Left renal pelvis (tissue), 4 donors: Measurements from ENCODE around the gene LRCH3. TPM values are rescaled to one million over a fixed set of nuclear protein-coding genes. Genes with fewer than 3 reads are reported as not detected.

Source experiments
- DNase-seq, 4 donors: peaks; one replicate each; pipeline ENCODE4 v3.0.0-alpha.2; 2013; ENCODE audit warnings: low read depth in 4 of 4, low spot score in 3 of 4
- polyA plus RNA-seq, 4 donors: library from polyadenylated mRNA; unstranded; fragments of 120-200 nt; gene quantifications; one replicate each; pipeline ENCODE4 v1.2.1, GENCODE V29; 2013; ENCODE audit not compliant: insufficient read length in 4 of 4

LRCH3 gene
- polyA plus RNA-seq: 10 to 100 TPM; 35.0 to 52.9 (median 38.8) TPM

DNA sequence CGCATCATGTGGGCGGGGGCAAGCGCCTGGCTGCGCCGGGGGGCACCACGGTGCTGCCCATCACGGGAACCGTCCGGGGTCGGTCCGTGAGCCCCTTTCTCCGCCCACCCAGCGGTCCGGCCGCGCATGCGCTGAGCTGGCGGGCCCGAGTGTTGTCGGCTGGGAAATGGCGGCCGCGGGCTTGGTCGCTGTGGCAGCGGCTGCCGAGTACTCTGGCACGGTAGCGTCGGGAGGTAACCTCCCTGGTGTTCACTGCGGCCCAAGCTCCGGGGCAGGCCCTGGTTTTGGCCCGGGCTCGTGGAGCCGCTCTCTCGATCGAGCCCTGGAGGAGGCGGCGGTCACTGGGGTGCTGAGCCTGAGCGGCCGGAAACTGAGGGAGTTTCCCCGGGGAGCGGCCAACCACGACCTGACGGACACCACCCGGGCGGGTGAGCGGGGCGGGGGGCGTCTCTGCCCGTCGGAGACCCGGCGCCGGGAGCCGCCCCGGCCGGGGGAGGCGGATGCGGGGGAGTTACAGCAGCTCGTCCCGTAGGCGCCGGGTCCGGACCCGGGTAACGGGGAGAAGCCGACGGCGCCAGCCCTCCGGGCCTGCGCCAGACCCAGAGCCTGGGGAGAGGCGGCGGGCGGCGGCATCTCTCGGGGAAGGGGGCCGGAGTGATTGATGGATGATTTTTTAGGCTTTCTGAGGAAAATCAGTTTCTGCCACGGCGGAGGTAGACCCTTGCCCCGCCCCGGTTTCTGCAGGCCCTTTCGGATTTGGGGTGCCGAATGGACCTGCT is at the start of gene LRCH3:
Gene LRCH3 (plus strand): TSS at position 142 of the 779 bp plus-strand sequence. CDS start 25 bp downstream, at position 167.
- peak; percentile 69 to 78 (median 74) for DNase-seq

DNA sequence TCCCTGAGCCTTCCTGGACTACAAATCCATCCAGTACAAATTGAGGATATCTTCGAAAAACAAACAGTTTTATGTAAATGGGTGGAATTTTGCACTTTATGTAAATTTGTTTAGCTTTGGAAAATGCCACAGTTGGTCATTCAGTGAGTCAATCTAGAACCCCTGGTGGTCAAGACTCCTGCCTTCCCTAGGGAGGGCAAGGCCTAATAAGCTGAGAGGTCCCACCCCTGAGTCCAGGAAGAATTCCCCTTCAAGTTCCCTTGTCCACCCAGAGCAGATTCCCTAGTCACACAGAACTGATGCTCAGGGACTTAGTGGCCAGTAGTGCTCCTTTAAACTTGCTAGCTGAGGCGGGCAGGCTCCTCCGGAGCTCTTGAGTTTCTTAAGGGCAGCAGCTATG is 48.3 kb upstream of the LRCH3 start:
- DNase-seq: no peak

DNA sequence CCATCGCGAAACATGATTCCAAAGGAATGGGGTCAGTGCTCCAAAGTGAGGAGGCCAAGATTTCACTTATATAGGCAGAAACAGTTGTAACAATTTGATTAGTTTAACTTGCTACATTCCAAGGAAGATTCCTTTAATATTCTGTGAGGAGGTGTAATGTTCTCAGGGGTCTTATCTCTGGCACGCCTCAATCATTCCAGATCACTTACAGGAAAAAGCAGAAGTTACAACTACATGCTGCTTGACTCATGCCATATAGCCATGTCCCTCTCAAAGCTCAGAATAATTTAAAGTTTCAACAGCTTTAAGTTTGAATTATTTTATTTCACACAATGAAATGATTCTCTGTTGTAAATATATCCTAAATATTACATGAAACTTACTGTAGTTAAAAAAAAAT is 44.8 kb upstream of the LRCH3 start:
- DNase-seq: no peak

DNA sequence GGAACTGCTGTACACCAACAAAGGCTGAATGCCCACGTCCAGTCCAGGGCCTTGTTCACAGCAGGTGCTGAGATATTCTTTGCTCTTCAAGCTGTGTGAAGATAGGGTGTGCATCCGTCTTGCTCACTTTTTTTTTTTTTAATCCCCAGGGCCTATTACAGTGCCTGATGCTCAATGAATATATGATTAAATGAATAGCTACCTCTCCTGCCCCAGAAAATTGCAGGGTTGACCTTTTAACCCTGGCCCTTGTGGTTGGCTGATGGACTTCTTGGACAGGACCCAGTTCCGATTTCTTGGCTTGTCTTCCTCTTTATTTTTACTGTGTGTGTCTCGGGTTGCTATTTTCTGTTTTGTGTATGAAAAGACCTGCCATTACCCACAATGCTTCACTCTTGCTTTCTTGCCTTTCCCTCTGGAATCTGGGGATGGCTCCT is 44.2 kb upstream of the LRCH3 start:
- no peak for DNase-seq

DNA sequence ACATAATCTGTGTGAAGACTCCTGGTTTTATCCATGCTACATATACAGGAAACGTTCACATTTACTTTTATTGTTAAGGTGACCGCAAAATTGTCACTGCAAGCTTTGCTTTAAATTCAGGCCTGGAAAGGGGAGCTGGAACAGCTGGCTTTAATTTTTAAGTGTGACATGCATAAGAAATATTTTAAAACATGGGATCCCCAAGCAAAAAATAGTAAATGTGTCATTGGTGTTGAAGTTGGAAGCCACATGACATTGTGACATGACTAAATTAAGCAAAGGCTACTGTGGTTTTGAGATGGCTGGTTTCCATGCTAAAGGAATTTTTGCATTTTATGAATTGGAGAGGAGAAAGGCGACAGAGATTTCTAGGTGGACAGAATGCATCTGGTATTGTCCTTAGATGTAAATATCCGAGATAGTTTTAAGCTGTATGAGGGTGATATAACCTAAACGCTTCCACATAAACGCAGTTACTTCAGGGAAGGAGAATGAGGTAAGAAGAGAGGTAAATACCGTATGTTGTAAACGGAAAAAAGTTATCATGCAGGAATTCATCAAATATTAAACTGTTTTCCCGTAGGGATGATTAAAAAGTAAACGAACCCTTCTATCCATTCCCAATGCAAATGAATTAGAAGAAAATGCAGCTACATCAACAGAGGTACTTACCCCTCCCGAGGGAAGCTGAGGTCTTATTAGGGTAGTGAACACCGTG is 42.3 kb upstream of the LRCH3 start:
- no peak for DNase-seq

DNA sequence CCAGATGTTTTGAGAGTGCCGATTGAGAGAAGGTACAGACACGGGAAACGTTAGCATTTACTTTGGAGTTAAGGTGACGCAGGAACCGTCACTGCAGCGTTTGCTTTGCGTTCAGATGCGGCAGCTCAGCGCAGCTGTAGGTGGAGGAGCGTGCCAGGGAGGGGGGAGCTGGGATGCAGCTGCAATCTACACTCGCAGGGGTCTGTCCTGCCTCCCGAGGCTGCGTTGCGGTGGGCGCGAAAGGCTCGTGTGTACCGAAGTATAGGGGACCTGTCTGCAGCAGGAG is 41.8 kb upstream of the LRCH3 start:
- peak in 2 of 4 donors; percentile 15 to 50 for DNase-seq

DNA sequence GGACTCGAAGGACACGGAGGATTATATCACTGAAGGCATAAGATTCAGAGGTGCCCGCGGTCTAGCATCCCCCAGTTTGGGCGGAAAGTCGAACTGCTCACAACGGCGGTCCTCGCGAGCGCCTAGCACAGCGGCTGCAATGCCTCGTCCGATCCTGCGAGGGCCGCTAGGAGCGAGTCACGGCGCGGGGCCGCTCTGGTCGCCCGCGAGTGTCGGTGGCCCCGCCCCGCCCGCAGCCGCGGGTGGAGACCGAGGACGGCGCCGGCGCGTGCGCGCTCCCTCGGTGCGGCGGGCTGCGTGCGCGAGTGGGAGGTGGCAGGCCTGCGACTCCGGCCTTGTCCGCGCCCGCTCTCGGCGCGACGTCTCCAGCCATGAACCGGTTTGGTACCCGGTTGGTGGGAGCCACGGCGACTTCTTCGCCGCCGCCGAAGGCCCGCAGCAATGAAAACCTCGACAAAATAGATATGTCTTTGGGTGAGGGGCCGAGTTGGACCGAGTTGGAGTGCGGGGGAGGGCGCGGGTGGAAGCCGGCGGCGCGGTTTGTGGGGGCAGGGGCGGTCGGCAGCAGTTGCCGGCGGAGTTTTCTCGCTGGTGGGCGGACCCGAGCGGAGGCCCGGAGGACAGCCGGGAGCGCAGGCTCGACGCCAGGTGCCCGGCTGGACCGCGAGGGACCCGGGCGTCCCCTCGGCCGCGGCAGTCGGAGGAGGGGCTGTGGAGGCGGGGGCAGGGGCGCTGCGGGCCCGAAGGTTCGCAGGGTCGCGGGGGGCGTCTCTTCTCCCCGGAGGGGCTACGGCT is 41.3 kb upstream of the LRCH3 start, which contains the start of gene FYTTD1:
Gene FYTTD1 (plus strand): TSS at position 283 of the 795 bp plus-strand sequence. CDS start 89 bp downstream, at position 372.
- peak; percentile 63 to 77 (median 71) for DNase-seq

DNA sequence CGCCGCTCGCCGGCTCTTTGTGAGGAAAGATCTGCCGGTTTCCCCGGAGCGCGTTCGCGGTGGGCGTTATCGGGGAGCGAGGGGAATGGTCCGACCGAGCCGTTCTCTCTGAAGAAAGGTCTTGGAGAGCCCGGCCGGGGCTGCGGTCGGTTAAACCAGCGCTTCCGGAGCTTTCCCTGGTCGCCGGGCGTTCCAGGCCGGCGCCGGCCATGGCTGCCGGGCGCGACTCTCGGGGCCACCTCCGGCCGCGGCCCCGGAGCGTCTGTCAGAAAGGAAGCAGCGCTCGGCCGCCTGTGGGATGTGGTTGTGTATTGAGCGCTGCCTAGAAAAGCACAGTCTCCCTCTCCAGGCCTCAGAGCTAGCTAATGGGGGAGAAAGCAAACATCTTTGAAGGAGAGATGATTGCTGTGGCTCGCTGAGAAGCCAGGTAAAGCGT is 40.6 kb upstream of the LRCH3 start:
- peak in 1 of 4 donors; percentile 32 for DNase-seq

DNA sequence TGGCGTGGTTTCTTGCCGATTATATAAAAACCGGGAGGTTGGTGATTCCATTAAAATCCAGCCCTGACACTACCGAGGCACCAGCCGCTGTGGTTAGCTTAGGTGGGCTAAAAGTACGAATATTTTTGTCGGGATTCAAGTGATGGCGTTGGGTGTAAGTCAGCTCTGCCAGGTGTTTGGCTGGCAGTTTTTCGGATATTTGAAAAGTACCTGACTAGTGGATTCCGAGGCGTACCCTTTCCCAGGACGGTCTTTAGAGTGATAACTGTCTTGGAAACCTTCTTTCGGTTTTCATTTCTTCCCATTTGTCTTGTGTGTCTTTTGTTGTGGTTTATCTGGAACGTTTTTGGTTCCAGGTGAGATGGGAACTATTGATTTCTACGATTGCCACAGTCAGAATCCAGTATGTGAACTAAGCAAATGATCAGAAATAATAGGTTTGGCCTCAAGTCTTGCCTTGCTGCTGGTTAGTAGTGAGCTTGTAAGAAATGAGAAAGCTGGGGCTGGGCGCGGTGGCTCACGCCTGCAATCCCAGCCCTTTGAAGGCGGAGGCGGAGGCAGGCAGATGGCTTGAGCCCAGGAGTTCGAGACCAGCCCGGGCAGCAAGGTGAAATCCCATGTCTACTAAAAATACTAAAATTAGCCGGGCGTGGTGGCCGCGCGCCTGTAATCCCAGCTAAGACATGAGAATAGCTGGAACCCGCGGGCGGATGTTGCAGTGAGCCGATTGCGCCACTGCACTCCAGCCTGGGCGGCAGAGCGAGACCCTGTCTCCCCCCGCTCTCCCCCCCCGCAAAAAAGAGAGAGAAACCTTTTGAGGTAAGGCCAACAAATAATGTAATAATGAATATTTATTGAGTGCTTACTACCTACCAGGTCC is 40.0 kb upstream of the LRCH3 start:
- DNase-seq: peak in 2 of 4 donors; percentile 6 to 38

DNA sequence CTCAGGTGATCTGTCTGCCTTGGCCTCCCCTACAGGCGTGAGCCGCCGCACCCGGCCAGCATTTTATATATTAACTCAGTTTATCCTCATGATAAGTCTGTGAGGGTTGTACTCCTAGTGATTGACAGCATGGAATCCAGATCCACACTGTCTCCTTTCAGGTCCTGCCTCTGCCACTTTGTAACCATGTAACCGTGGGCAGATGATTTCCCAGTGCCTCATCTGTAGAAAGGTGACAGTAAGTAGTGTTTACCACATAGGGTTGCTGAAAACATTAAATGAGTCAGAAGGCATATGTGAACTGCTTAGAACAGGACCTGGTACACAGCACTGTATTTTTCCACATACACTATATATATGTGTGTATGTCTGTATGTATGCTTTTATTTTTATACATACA is 38.9 kb upstream of the LRCH3 start:
- DNase-seq: no peak

DNA sequence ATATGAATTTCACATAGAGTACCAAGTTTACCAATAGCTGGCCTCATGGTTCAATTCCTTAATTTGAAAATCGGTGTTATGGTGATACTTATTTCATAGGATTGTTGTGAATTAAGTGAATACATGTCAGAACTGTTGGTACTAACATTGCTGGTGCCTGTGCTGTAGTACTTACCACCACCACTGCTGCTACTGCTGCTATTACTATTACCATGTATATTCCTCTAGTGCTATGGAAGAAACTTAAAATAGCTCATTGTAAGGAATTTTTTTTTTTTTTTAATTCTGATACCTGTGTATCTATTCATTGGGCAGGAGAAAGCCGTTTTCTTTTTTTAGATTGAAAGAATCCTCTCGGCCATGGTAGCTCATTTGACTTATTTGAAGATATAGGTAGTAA is 37.8 kb upstream of the LRCH3 start:
- no peak for DNase-seq

DNA sequence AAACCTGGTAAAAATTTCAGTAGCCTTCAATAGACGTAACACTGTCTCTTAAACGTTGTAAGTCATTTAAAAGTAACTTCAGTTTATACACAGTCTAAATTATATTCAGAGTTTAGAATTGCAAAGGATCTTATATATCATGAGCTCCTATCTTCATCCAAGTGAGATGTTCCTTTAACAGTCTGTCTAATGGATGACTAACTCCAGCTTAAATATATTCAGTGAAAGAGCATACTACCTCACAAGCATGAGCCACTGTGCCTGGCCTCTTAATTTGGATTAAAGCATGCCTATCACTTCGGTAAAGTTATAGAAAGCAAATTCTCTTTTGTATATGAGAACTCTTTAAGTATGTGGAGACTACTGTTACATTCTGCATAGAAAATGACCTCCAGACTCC is 34.4 kb upstream of the LRCH3 start:
- no peak for DNase-seq

DNA sequence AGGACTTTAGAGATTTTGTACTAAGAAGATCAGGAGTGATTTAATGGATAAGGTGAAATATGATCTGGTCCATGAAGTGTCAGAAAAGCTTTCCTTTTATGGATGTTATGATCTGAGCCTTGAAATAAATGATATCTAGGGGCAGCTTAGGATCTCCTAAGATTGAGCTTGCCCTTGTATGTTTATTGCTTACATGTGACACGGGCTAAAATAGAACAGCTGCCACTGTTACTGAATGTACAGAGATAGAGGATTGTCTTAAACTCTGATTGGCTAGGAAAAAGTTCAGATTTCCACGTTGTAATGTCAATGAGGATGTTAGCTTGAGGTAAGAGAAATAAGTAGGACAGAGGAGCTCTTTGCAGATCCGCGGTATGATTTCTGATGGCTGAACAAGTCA is 32.5 kb upstream of the LRCH3 start:
- DNase-seq: no peak

DNA sequence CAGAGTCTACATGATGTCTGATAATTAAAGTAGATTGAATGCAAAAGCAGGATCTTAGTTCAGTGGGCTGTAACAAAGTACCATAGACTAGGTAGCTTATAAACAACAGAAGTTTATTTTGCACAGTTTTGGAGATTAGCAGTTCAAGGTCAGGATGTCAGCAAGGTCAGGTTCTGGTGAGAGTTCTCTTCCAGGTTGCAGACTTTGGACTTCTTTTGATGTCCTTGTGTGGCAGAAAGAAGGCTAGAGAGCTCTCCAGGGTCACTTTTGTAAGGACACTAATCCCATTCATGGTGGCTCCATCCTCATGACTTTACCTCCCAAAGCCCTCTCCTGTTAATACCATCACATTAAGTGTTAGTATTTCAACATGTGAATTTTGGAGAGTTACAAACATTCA is 29.3 kb upstream of the LRCH3 start:
- no peak for DNase-seq

DNA sequence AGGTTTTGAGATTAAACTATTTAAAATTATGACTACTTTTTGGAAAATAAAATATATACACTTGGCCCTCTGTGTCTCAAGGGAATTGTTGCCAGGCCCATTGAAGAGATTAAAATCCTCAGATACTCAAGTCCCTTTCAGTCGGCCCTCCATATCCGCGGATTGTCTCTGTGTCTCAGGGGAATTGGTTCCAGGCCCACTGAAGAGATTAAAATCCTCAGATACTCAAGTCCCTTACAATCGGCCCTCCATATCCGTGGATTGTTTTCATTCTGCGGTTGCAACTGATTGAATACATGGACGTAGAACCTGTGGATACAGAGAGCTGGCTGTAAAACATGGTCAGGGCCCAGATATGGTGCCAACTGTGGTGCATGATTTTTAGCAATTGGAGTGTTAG is 15.7 kb upstream of the LRCH3 start:
- no peak for DNase-seq

DNA sequence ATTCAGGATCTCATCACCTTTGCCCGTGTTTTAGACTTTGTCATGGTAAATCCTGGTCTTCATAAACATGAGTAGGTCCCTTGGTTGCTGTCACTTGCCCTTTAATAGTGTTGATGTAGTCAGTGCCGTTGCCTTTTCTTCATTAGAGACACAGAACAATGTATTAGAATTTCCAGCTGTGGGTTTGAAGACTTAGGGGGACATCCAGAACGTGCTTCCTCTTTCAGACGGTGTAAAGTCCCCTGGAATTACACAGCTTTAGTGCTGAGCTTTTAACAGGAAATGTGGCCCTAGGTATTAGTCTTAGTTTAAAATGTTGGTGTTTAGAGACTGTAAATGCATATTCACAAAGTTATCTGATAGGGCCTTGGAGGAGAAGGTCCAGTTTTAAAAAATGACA is 8.8 kb upstream of the LRCH3 start:
- no peak for DNase-seq

DNA sequence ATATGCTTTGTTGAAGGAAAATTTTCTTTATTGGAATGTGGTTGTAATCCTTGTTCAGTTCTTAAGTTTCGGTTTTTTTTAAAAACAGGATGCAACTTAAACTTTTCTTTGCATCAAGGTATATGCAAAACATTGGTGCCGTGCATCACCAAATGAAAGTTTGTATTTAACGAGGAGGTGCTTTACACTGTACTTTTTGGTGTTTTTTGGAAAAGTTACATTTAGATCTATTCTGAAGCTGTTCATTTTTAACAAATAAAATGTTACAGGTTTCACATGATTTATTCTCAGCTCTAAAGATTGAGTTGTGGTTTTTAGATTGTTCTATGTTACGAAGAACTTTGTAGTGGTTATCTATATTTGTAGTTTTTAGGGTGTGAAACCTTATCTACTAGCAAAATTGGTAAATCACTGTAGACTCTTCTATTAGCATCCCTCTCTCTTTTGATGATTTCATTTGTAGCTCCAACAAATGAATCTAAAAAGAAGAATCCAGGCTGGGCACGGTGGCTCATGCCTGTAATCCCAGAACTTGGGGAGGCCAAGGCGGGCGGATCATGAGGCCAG is 7.0 kb upstream of the LRCH3 start:
- DNase-seq: no peak

DNA sequence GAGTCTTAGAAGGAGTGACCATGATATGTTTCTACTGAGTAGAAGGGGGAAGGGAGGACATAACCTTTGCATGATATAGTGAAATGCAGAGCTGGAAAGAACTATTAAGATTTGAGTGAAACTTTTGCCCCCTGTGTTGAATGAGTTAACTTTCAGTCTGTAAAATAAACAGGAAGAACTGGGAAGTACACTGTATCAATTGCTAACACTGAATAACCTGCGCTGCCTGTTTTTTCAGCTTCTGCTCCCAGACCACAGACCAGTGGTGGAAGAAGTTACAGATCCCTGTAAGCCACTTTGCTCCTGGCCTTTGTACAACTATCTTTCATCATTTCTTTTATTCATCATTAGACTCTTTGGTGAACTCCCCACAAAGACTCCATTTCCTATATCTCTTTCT is 3.6 kb upstream of the LRCH3 start:
- no peak for DNase-seq

DNA sequence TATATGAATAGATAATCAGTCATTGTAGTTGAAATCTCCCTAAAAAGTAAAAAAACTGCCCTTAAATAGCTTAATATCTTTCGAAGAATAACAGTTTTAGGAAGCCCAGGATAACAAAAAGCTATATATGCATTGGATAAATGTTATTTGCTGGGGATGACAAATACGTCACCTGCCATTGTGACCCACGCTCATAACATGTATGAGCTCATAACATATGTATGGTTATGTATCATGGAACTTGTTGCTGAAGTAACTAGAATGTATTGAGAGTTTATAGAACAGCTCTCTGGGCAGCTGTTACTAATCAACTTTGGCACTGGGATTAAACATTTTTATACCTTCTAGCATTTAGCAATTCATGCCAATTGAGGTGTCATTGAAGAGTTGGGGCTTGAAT is 1.7 kb upstream of the LRCH3 start:
- DNase-seq: no peak

DNA sequence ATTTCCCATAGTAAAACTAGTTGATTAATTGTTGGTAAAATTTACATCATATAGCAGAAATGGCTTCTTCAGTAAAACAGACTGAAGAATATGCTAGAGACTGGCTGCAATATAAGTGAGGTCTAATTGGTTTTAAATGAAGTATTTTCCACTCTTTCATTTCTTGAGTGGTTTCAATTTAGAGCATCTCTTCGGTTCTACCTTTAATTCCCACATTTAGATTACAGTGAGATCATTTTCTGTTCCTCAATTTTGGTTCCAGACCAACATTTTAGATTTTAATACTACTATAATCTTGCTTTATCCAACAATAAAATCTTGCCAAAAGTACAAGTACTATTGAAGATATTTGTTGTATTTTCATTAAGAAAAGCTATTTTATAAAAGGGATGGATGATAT is 1.0 kb upstream of the LRCH3 start:
- no peak for DNase-seq
